SK-MEL-5 (cell line): ENCODE results near the gene OSGEPL1. TPM values are rescaled to one million over a fixed set of nuclear protein-coding genes. Genes with fewer than 3 reads are reported as not detected.

Source experiments
- DNase-seq: peaks from one replicate; pipeline ENCODE4 v3.0.0-alpha.2; 2016; ENCODE audit warnings: low read depth, low spot score
- in situ Hi-C: cut with HindIII; loops from 2 replicates; pipeline ENCODE4 v1.10.0; 2016; ENCODE audit warnings: low sequenced_read_pairs, high pct_unique_total_duplicates, low pct_unique_long_range_greater_than_20kb
- polyA plus RNA-seq, 2 experiments: library from polyadenylated mRNA; depleted of rRNA; stranded (reverse); fragments of >200 nt; gene quantifications; 2 replicates each; pipeline ENCODE4 v1.2.3, GENCODE V29; 2015
- total RNA-seq: library from RNA; depleted of rRNA; stranded (reverse); fragments of >200 nt; shearing (Covaris generic); gene quantifications from 2 replicates; pipeline ENCODE4 v1.2.3, GENCODE V29; 2014; rRNA removed

OSGEPL1 gene
- 27.4 and 32.3 TPM in 2 replicates for total RNA-seq
- polyA plus RNA-seq (2015; cell fraction: cytosol; rRNA removed): 15.5 and 16.2 TPM in 2 replicates
- 35.1 and 49.4 TPM in 2 replicates for polyA plus RNA-seq (2015; cell fraction: nucleus; rRNA removed)

GRCh38 chr2:189762551-189763298, at the start of gene OSGEPL1:
Gene OSGEPL1 (minus strand): TSS chr2:189762792. CDS start chr2:189761640, 1,152 bp downstream.
- in situ Hi-C loops: no loop called here
- DNase-seq: peak; percentile 90

GRCh38 chr2:189803431-189803830, 40.8 kb upstream of the OSGEPL1 start:
- DNase-seq: no peak
- in situ Hi-C loops: no loop called here

GRCh38 chr2:189802396-189802912, 39.9 kb upstream of the OSGEPL1 start:
- in situ Hi-C loops: no loop called here
- DNase-seq: no peak

- no peak for DNase-seq
- in situ Hi-C loops: no loop called here
These were observed 36.9 kb upstream of the OSGEPL1 start for GRCh38 chr2:189799531-189799930.

DNA sequence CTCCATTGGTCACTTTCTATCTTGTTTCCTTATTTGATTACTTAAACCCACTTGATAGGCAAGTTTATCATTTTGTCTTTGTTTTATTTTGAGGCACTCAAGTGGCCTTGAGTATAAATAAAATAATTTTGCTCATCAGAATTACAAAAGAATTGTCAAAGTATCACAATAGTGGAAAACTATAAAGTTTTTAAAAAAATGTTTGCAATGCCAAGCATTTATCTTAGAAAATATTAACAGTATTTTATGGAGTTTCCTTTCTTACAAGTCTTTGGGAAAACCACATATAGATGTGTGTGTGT, 36.4 kb upstream of the OSGEPL1 start:
- in situ Hi-C loops: no loop called here
- DNase-seq: no peak

GRCh38 chr2:189798312-189799029, 35.9 kb upstream of the OSGEPL1 start:
- DNase-seq: peak; percentile 55
- in situ Hi-C loops: no loop called here

- in situ Hi-C loops: no loop called here
- no peak for DNase-seq
These were observed 35.3 kb upstream of the OSGEPL1 start for GRCh38 chr2:189797902-189798301.

GRCh38 chr2:189794310-189794709, 31.7 kb upstream of the OSGEPL1 start:
- DNase-seq: no peak
- in situ Hi-C loops: no loop called here

DNA sequence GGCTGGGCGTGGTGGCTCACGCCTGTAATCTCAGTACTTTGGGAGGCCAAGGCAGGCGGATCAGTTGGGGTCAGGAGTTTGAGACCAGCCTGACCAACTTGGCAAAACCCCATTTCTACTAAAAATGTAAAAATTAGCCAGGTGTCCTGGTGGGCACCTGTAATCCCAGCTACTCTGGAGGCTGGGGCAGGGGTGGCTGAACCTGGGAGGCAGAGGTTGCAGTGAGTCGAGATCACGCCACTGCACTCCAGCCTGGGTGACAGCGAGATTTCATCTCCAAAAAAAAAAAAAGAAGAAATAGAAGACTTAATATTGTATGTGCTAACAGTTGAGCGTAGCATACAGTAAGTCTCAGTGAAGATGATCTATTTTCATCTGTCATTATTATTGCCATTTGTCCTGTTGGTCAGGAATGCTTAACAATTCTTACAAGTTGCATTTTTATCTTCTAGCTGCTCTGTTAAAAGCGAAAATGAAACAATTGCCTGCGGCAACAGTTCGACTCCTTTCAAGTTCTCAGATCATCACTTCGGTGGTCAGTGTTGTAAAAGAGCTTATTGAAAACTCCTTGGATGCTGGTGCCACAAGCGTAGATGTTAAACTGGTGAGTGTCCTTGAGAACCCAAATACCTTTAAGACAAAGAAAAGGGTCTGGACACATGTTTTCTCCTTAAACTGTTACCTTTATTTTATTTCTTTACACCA, 28.9 kb upstream of the OSGEPL1 start:
- in situ Hi-C loops: no loop called here
- DNase-seq: peak; percentile 89

- DNase-seq: peak; percentile 93
- in situ Hi-C loops: no loop called here
These were observed 21.6 kb upstream of the OSGEPL1 start, which contains the start of the genes ORMDL1 and PMS1 for GRCh38 chr2:189783927-189784867. Gene ORMDL1 (minus strand): TSS chr2:189784339. CDS start chr2:189782595, 1,744 bp downstream. Gene PMS1 (plus strand): TSS chr2:189784450. CDS start chr2:189791810, 7,360 bp downstream.

DNA sequence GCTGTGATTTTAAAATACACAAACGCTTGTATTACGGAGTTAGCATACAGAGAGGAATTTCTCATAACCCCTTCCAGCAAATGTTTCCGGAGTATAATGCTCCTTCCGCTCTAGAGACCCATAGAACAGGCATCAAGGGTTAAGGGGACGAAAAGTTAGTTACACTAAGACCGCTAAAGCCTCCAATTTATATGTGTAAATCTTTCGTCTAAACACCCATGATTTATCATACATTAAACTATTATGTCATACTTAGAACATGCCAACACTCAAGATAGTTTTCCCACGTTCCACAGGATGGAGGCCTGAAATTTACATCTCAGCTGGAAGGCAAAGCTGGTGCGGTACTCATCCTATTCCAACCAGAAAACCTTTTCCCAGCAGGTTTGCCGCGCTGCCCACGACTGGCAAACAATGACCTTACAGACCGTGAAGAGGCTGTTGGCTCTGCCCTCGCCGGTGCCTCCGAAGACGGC, 20.9 kb upstream of the OSGEPL1 start:
- in situ Hi-C loops: no loop called here

DNA sequence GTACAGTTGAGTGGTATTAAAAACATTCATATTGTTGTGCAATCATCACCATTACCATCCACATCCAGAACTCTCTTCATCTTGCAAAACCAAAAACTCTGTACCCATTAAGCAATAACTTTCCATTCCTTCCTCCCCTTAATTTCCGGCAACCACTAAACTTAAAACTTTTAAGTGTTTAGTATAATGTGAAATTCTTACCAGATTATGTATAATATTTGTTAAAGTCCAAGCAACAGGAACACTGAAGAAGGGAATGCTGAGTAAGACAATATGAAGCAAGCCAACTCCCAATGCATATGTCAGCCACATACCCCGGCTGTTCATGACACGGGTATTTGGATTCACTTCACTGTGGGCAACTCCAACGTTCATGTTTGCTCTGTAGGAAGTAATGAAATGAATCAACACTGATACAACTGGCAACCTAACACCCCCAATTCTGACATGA, 19.7 kb upstream of the OSGEPL1 start:
- in situ Hi-C loops: no loop called here
- DNase-seq: no peak

More for the DNA sequence above, 20.9 kb upstream of the OSGEPL1 start:
- no peak for DNase-seq

DNA sequence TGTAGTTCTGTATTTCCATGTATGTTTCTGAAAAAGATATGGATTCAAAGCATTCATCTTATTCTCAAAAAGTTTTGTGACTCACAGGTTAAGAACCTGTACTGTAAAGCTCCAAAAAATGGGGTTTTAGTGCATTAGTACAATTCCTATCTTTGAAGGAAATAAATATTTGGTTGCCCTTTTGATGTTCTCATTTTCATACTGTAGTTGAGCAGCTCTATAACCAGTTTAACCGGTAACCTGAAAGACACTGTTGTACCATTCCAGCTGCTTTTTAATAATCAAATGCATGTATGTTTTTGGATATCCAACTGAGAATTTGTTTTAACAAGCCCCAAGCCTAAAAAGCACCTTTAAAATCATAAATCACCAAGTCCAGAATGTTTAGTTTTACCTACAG, 9.6 kb upstream of the OSGEPL1 start:
- in situ Hi-C loops: no loop called here
- DNase-seq: no peak

DNA sequence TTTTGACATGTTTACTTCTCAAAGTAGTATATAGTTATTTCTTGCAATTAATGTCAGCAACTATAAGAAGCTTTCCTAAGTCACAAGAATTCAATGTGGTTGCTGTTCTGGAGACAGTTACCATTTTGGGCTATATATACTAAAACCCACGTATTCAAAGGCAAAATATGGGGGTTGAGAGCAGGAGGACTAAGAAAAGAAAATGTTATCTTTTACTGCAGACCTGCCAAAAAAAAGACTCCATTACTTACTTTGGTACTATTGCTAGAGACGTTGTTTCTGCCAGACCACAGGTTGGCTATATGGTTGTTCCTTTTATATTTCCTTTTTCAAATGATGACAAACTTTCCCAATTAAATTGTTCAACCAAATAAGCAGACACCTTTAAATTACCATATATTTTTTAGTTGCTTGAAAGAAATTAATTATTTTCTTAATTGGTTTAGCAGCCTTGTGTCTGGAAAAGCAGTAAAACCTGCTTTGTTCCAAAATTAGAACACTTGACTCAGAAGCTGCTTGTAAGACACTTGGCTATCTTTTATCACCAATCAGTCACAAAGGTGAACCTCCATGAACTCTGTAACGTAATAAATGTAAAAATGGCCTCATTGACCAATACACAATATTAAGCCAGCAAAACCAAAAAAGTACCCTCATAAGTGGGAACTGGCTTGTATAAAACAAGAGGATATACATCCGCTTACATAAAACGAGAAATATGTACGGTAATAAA, 8.2 kb upstream of the OSGEPL1 start:
- DNase-seq: no peak
- in situ Hi-C loops: no loop called here

DNA sequence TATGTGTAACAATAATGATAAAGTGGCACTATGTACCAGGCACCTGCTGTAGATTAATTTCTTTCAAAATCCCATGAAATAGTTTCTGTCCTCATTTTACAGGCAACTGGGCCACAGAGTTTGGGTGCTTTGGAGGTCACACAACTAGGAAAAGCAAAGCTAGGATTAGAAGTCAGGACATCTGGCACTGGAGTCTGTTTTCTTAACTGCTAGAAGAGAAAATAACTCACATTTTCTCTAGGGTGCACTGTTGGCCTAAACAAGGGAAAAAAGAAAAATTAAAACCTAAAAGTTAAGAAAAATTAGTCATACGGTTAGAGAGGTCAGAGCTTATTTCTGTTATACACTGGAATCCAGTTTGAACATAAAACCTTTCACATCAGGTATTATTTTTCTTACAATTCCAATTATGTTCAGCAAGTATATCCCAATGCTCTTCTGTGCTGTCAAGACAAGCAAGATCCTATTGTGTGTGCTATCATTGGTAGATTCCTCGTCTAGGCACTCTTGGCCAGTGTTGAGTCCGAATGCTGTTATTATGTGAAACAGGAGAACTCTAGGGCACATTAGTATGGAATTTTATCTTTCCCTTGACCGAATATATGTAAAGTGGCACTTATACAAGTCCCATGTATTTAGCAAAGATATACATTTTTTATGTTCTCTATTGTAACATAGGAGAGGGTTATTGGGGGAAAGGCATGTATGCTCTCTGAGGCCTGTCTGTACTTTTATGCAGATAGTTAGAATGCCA, 1.5 kb upstream of the OSGEPL1 start:
- in situ Hi-C loops: no loop called here

DNA sequence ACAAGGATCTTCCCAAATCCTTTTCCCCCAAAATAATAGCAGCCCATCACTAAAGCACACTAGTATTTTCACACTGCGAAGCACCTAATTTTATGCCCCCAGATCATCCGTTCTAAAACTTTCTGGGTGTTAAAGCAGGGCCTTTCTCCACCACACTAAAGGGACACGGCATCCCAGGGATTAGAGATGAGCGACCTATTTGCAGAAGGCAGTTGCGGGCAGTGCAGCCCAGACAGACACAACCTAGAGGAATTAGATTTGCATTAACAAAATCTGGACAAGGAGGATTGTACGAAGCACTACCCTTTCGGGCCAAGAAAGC, 402 bp downstream of the OSGEPL1 start:
- in situ Hi-C loops: no loop called here
- DNase-seq: no peak

More for the DNA sequence above, 1.5 kb upstream of the OSGEPL1 start:
- no peak for DNase-seq
